SIG-M5 (cell line): ENCODE data around the gene DCC.

Experiments used
- DNase-seq: peaks from one replicate; lab custom pipeline; 2025; lab: John Stamatoyannopoulos, UW

DCC gene

DNA sequence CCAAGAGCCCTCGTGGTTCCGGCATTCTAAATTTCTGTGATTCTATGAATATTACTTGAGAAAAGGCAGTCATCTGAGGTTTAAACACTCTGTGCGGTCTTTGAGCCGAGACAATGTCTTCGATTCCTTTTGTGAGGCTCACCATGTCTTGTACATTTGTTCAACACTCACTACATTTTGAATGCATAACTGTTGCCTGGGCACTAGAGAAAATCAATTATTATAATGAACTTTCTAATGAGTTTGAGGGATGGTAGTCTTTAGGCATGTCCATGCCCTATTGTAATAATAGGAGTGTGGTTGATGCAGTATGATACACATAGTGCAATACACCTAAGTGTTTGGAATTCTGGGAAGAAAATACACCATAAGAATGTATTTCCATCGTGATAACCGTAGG, 1181.1 kb downstream of the DCC start:
- no peak for DNase-seq

DNA sequence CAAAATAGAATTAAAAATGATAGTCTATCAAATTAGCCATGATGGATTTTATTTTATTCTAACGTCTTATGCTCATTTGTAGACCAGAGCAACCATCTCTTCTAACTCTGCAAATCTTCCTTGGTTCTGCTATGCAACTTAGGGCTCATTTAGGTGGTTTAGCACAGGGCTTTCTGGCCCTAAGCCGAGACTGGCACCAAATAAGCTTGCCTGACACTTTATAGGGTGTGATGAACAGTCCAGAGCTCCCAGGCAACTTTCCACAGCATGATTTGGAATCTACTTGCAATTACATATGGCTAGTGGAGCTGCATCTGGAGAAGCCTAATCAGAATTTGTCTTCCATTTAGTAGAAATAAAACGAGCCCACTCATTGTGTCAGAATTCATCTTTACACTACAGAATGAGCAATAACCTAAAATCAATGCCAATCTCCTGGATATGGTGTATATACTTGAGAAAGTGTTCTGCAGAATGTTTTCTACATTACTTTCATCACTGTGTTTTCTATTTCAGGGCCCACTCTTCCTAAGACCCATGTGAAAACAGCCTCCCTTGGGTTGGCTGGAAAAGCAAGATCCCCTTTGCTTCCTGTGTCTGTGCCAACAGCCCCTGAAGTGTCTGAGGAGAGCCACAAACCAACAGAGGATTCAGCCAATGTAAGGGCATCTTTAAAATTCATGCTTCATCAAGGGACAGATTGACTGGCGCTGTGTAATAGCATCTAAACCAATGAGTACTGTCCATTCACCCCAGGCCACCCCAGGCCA, 1186.3 kb downstream of the DCC start:
- DNase-seq, result no peak

DNA sequence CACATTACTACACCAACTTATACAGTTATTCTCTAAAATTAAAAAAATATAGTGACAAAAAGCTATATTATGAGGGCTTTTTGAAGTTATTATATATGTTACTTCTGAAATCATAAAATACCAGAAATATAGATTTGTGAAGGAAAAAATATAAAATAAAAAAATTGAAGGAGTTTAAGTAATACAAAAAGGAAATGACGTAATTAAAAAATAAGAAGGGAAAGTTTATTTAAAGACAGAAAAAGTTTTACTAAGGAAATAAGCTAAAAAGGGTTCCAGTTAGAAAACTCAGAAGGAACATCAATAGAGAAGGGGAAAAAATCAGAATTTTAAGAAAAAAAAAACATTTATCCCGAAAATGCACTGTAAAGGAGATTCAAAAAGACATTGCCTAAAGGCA, 1187.4 kb downstream of the DCC start:
- DNase-seq, result no peak

DNA sequence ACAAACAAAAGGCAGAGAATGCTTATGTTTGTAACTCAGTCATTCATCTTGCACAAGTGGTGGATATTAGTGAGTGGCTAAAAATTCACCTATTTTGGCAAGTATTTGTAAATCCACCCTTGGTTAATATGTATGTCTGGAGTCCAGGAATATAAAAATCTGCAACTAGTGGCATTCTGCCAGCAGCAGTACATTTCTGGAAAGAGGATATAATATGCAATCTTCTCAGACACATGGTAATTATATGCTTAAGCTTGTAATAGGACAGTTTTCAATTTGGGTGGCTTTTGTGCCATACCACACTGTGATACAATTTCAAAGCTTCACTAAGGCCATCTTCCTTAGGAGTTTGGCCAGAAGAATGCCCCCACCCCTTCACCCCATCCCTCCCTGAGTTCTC, 1191.2 kb downstream of the DCC start:
- DNase-seq, result no peak

DNA sequence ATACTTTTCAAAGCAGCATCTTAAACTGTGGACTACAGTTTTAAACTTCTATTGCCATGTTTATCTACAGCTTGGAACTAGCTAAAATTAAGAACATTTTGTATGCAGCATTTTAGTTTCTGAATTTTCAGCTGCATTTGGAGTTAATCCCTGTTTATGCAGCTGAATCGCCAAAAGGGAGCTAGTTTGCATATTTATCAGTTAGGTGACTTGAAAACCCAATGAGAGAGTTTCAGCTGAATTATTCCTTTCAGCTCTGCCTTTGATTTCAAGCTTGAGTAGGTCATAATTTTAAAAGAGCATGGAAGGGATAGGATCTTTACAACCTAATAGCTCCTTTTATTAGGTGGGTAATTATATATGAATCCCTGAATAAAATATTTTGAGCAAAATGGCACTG, 1191.9 kb downstream of the DCC start:
- no peak for DNase-seq

DNA sequence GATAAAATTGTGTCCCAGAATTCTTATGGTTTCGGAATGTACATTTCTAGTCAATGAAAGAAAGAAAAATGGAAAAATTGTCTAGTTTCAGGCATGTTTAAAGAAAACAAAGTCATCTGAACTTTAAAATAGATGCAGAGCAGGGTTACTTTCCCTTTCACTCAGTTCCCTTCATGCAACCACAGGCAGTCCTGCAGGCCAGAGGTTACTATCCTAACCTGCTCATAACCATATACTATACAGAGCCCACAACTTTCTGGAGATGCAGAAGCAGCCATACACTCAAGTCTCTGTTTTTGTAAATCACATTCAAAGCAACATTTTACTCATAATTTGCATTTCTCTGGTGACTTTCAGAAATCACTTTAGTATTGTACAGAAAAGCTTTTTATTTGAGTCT, 1194.2 kb downstream of the DCC start:
- DNase-seq, result no peak

DNA sequence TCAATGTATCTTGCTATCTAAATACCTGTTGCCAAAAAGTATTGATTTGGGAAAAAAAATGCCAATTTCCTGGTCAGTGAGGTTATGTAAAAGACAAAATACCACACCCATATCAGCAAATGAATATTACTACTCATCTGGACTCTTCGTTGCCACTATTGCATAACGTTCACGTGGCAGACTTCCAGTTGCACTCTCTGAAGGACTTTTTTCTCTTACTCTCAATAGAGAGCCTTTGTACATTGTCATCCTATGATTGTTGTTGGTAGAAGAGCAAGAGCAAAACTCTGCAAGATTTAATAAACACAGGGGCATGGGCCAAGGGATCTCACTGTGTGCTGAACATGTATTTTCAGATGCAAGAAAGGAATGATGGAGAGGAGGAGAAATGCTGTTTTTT, 1194.7 kb downstream of the DCC start:
- no peak for DNase-seq

DNA sequence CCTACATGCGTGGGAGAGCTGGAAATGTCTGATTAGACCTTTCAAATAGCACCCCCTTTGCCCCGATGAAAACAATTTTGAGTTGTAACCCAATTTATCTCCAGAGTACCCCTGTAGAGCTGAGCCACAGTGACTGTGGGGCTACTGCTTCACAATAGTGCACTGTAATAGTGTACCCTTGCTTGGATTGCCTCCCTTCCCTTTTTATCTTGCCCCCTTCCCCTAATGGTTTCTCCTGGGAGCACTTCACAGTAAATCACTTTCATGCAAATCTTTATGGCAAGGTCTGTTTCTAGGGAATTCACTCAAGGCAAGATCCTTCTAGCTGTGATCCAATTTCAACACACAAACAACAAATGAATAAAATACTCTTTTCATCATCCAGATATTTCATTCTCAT, 1196.9 kb downstream of the DCC start:
- no peak for DNase-seq

DNA sequence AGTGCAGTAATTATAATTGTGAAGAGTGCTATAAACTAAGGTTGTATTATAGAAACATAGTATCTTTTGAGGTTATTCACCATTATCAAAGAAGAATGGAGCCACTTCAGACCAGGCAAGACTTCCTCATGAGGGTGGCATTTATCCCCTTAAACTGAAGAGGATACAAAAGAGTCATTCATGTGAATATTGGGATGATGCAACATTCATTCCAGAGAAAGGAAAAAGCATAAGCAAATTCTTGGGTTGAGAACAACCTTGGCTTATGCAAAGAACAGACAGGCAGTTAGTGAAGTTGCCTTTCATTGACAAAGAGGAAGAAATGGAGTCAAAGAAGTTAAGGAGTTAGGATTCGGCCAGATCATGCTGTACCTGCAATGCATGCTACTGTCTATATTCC, 1201.9 kb downstream of the DCC start:
- no peak for DNase-seq

DNA sequence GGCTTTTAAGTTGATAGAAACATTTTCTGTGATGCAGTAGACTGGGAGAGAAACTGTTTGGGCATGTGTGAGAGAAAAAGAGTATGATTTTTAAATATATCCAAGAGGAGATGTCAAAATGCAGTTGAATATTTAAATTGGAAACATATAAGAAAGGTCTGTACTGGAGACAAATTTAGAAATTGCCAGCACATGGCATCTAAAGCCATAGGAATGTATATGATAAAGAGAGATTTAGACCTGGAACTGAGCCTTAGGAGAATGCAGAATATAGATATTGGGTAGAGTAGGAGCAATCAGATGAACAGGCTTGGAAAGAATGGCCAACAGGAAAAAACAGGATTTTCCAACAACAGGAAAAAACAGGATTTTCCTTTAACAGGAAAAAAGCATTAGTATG, 1203.7 kb downstream of the DCC start:
- DNase-seq, result no peak

DNA sequence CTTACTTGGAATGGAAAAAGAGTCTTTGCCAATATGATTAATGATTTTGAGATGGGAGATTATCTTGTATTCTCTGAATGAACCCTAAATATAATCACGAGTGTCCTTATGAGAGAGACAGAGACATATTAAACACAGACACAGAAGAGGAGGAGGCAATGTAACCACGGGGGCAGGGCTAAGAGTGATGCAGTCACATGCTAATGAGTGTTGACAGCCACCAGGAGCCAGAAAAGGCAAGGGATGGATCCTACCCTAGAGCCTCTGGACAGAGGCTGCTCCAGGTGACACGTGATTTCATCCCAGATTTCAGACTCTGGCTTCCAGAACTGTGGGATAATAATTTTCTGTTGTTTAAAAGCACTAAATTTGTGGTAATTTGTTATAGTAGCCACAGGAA, 1204.9 kb downstream of the DCC start:
- no peak for DNase-seq

DNA sequence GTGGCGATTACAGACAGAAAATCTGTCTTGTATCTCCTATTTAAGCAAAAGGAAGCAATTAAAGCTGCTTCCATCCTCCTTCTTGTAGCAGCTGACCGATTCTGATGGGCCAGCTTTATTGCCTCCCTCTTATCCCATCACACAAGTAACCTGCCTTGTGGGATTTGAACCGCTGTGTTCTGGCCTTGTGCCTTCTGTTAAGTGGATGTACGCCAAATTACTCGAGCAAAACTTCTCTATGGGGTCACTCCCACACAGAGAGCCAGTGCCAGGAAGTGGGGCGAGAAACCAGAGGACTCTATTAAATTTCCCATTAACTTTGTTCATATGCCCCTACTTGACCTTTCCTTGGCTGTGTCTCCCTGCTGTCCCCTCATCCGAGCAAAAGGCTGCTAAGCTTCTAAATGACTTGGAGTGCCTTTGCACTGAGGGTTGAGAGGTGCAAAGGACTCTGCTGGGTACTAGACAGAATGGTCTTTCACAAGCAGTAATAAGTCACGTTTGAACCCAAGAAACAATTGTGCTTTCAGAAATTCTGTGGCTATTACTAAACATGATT, 1212.0 kb downstream of the DCC start:
- DNase-seq, result no peak

DNA sequence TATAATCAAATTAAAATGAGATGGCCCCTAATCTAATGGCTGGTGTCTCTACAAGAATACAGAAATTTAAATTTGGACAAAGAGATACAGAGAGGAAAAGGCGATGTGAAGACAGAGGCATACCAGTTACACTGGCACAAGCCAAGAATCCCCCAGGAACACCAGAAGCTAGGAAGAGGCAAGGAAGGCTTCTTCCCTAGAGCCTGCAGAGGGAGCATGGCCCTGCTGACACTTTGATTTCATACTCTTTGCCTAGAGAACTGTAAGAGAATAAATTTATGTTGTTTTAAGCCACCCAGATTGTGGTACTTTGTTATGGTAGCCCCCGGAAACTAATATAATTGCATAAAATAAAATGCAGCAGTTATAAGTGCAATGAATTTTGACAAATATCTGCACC, 1213.0 kb downstream of the DCC start:
- DNase-seq, result no peak

DNA sequence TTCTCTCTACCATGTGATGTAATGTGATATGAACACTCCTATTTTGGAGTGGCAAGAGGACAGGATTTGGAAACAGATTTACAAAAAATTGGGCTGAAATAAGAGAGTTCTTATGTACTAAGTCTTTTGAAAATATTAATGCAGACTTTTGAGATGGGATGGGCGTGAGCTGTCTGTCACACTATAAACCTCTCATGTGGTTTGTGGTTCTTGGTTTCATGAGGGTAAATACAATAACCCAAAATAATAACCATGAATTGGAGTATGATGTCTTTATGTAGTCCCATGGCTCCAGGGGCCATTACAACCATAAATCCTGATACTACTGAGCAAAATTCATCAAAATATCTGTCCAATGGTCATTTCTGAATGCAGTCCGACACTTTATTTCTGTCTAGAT, 1216.5 kb downstream of the DCC start:
- no peak for DNase-seq

DNA sequence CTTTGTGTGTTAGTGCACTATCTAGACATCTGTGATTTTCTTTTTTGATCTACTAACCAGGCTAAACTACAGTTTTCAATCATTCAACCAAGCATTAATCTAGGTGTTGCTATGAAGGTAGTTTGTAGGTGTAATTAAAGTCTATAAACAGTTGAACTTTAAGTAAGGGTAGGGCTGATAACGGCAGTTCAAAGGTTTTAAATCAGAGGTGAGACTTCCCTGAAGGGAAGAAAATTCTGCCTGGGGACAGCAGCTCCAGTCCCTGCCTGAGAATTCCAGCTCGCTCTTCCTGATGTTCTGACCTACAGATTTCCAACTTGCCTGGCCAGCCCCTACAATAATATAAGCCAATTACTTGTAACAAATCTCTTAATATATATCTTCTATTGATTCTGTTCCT, 1220.5 kb downstream of the DCC start:
- no peak for DNase-seq

DNA sequence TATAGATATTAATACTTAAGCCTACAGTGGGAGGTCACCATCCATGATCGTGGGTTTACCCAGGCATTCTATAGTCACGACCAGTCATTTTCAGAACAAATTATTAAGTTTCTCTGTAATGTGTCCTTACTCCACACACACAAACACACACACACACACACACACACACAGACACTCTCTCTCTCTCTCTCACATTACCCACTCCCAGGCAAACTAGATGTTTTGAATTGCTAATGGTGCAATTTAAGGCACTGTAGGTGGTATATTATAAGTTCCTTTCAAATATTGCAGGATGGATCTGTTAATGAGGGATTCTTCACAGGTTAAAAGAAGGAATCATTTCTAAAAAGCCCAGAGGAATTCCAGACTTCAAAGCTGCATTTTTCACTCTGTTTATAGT, 1226.6 kb downstream of the DCC start:
- DNase-seq, result no peak

DNA sequence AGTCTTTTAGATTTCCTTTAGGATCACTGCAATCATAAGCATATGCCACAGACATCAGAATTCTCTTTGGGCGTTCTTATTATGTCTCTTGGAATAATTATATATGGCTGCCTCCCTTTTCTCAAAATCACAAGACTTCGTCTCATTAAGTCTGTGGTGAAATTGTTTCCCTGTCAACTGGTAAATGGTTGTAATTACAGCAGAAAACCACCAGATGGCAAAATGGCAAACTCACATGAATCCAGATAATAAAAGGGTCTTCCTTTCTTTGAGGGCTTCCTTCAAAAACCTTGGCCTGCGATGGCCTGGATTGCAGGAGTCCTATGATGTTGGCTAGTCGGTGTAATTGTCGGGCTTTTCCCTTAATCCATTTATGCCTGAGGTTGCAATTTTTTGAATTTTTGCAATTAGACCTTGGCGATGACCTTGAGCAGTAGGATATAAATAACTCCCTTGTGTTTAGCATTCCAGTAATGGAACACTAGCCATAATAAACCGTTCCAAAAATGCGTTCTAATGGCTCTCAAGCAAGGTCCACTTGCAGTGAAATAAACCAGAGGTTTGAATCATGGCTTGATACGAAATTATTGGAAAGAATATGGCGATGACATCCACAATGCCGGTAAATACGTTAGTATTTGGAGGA, 1228.1 kb downstream of the DCC start:
- DNase-seq, result no peak
